NCI-H2029 treated with DMSO at 0.1 percent for 48 hours (cell line): Measurements from ENCODE around the gene P4HB.

Source experiments
- DNase-seq: peaks from one replicate; lab custom pipeline; 2025; lab: John Stamatoyannopoulos, UW

P4HB gene

DNA sequence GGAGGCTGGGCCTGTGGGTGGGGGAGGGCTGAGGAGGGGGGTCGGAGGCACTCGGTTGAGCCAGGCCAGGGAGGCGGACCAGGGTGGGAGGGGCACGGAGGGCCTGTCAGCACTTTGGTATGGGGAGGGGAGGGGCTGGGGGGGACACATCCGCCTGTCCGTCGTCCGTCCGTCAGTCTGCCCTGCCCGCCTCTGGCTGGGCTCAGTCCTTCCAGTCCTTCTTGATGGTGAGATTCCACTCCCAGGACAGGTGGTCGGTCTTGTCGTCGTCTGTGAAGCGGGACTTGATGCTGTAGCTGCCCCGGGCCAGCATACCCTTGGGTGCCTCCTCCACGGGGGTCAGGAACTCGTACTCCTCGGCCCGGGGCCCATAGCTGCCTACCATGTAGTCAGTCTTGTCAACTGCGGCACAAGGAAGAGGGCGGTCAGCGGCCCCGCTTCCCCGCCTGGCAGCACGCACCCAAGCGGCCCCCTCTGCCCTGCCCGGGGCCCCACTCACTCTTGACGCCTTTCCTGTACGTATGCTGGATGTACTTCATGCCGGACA lies 8.4 kb upstream of the P4HB start:
- DNase-seq: no peak

DNA sequence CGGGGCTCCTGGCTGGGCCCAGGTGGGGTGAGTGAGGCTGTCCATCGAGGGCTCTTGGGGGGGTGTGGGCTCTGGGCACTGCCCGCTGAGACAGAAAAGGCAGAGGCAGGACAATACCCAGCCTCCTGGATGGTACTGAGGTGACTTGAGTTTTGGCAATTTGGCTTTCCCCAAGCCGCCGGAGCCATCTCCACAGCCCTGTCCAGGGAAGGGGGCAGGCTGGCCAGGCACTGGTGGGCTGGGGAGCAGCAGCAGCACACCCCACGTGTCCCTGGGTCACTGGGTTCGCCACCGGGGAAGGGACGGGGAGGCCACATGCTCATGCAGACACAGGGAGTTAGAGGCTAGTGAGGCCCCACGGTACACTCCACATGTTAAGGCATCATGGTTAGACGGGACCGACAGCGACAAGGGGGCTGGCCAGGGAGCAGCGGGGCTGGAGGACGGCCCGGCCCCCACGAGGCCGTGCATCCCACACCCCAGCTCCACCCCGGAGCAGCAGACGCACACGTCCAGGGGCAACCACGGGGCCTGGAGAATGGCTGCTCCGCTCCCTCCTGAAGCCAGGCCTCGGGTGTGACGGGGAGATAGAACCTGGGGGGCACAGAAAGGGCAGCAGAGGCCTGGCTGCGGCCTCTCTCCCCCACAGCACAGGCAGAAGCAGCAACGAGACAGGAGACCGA lies 7.8 kb upstream of the P4HB start:
- DNase-seq: no peak

DNA sequence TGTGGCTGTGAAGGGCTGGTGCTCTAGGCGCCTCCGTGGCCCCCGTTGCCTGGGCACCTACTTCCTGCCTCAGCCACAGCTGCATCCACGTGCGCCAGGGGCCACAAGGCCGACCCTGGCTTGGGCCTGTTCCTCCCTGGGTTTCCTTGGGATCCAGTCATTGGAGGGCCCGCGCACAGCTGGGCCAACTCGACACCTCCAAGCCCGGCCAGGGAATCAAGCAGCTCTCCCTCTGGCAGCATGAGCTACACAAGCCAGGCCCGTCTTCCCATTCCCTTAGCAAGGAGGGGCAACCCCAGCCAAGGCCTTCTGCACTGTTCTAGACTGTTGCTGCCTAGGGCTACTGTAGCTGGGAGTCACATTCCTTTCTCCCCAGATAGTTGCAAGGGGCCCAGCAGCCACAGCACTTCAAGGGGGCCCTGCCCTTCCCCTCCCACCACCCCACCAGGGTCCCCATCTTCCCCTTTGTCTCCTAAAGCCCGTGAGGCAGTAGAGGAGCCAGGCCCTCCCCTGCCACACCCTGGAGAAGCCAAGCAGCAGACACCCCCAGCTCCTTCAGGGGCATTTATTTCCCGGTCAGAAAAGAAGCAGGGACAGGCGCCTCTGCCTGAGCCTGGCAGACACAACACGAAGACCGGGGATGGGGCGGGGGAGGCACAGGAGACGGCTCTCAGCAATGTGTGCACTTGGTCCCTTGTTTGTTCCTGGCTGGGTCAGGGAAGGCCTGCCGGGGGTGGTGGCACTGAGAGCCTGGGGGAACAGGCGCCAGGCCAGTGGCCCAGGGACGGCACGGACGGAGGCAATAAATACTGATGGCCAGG lies 7.0 kb upstream of the P4HB start:
- DNase-seq: no peak

DNA sequence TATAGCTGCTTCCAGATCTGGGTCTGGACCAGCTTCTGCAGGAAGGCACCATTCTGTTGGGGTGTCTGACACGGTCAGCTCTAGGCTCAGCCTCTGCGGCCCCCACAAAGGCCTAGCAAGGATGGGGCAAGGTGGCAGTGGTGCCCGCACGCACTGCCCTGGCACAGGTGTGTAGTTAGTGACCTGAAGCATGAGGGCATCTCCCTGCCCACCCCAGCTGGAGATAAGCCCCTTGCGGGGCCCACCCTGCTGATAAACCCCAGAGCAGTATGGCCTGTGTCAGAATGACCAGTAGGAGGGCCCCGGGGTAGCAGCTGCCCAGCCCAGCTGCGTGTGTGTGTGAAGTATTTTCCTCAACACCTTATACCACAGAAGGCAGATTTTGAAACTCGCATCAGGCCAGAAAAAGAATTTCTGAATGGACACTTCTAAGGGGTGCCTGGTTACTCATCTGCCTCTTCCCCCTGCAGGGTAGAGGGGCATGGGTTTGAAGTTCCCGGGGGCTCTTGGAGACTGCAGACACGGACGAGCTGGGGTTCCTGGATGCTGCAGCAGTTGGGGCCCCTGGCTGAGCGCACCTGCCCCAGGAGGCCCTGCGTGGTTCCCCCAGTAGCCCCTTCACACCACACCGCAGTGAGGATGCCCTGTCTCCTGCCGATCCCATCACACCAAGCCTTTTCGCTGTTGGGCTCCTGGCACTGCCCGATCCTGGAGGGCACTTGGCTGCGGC lies 6.3 kb upstream of the P4HB start:
- DNase-seq: no peak

DNA sequence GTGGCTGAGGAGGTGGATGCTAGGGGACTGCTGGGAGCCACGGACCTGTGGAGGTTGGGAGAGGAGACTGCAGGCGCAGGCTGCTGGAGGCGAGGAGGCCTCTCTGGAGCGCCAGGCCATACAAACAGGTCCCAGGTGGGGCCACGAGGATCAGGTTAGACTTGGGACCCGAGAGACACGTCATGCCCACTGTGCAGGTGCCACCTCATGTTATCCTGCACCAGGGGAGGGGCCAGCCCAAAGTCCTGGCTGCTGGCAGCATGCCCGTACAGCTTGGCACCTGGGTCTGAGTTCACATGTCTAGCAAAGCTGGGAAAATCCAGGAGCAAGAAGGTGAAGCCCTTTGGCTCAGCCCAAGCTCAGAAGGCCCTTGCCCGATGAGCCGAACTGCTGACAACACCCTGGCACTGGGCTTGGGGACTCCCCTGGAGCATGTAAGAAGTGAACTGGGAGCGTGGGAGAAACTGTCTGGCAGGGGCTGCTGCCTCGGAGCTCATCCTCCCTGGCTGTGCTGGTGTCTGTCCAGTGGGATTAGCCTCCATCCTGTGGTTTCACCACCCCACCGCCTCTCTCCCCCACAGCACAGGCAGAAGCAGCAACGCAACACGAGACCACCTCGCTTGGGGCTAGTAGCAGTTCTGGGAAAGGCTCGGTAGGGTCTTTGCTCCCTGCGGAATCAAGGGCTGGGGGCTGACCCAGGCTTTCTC lies 5.6 kb upstream of the P4HB start:
- peak; percentile 34 for DNase-seq

DNA sequence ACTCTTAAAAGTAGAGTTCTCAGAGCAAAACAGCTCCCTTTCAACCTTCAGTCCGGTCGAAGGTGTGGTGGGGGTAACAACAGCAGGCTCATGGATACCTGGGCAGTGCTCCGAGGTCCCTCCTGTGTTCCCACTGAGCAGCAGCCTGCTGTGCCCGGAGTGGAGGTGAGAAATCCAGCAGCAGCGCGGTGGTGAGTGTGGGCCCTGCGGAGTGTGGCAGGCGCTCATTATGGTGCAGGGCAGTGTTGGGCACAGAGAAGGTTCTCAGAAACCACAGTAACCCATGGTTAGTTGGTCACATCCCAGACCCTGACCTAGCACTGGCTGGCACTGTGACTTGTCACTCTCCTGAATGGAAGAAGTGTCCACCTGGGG lies 5.0 kb upstream of the P4HB start:
- DNase-seq: no peak

DNA sequence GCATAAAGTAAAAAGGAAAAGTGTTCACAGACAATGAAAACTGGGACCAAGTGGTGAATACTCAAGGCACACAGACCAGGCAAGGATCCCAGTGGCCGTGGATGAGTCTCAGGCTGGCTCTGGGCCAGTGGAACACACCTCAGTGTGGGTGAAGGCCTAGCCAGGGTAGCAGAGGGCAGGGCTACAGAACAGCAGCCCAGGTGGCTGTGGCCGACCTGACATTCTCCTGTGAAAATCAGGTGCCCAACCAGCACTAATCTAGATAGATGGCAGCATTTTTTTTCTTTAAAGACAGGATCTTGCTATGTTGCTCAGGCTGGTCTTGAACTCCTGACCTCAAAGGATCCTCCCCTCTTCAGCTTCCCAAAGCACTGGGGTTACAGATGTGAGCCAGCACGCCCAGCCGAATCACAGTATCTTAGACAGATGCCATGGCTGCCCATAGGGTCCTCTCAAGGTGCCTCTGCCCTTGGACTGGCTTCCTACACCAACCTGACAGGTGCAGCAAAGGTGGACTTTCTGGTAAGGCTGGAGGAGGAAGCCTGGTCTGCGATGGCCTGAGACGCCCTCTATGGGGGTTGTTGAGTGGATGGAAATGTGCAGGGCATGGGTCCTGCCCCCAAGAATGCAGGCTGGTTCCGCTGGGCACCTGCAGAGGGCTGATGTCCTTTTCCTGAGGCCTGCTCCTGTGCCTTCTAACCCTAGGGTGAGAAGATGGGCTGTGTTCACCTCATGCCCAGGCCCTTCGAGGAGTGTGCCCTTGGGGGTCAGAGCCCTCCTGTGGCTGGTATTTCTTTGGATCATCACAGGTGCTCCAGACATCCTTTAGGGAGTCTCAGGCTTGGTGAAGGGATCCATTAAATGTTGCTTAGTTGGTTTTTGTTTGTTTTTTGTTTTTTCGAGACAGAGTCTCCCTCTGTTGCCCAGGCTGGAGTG lies 3.8 kb upstream of the P4HB start:
- no peak for DNase-seq

DNA sequence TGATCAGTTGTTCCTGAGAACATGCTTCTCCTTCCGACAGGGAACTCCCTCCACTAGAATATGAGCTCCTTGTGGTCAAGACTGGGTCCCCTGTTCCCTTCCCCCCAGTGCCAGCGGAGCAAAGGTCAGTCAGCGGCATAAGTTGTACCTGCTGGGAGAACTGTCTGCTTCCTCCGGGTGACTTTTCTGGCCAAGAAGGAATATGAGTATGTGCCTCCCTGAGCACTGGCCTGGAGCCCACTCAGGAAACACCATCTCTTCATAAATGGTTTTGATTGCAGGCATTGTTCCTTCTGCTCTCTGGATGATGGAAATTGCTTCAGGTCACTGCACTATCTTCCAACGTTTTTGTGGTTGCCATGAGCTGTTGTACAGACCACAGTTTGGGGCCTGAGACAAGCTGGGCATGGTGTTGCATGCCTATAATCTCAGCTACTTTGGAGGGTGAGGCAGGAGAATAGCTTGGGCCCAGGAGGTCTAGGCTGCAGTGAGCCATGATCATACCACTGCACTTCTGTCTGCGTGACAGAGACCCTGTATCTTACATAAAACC lies 2.9 kb upstream of the P4HB start:
- no peak for DNase-seq

DNA sequence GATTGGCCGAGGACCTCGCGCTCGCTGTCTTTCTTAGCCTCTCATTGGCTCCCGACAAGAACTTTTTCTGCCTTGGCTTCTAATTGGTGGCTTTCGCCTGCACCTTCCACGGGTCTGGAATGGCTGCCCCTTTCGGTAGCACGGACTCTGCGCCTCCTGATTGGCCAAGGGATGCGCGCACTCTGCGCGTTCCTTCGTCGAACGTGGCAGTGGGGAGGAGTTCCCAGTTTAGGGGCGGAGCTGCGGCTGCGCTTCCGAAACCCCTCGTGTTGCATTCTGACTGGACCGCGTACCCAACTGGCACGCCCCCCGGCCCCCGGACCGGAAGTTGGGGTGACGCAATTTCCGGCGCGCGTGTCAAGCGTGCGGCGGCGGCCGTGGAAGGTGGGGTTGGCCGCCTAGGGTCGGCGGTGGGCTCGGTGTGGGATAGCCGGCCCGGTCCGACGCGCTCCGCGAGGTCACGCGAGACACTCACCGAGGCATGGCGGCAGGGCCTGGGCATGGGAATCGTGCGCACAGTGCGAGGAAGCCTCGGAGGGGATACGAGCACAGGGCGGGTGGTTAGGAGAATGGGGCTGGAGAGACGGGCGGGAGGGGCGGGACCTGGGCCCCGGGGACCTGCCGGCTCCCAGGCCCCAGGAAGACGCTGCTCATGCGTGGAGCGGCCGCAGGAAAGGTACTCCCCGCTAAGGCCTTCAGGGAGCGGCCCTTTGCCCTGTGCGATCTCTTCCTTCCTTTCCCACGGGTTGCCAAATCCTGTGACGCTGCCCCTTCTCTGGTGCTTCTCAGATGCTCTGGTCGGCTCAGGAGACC lies 627 bp upstream of the P4HB start:
- DNase-seq: peak; percentile 96

DNA sequence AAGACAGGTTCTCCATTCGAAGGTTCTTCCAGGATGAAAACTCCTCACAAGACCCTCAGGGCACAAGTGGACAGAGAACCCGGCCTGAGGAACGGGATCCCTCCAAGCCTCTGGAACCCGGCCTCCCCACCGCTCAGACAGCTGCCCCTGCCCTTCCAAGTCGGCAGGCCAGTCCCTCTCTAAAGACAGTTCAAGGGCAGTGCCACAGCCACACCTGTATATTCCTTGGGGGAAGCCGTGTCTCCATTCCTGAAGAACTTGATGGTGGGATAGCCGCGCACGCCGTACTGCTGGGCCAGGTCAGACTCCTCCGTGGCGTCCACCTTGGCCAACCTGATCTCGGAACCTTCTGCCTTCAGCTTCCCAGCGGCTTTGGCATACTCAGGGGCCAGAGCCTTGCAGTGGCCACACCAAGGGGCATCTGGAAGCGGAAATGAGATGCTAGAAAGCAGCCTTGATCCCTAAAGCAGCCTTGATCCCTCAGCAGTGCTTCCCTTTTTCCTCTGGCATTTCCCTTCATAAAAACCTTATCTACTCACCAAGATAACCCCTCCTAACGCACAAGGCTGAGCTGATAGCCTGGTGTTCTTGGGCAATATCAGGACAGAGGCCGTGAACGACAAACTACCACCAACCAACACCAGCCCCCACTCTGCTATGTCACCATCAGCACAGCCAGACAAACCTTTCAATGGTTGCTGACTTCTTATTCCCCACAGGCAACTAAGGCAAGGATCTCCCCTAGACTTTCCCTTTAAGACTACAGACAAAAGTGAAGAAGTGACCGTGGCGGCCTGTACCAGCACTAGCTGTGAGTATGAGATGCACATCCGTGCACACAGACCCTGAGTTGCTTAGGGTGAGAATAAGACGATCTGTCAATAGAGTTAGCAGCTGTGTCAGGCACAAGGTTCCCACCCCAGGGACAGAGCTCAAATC lies 1.1 kb downstream of the P4HB start:
- no peak for DNase-seq

DNA sequence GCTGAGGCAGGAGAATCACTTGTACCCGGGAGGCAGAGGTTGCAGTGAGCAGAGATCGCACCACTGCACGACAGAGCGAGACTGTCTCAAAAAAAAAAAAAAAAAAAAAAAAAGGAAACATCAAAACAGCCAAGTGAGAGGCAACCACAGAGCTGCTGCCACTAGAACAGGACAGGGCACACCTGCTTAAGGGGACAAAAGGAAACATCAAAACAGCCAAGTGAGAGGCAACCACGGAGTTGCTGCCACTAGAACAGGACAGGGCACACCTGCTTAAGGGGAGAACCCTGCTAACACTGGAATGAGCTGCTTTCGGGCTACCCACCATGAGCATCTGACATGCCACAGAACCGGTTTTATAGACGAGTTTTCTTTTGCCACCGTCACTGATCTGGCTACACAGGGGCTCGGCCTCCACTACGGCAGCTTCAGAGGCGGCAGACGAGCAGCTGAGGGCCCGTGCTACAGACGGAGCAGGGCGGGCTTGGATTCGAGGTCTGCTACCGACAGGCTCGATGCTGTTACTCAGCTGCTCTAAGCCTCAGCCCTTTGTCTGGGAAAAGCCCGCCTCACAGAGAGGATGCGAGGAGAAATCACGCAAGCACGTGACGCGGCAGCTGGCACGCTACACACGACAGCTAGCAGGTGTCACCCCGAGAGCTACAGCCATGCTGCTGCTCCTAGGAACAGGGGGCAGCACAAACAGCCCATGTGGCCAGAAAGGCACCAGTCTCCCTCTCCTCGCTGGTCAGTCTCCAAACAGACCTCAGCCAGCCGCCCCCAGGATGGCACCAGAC lies 2.0 kb downstream of the P4HB start:
- DNase-seq: no peak

DNA sequence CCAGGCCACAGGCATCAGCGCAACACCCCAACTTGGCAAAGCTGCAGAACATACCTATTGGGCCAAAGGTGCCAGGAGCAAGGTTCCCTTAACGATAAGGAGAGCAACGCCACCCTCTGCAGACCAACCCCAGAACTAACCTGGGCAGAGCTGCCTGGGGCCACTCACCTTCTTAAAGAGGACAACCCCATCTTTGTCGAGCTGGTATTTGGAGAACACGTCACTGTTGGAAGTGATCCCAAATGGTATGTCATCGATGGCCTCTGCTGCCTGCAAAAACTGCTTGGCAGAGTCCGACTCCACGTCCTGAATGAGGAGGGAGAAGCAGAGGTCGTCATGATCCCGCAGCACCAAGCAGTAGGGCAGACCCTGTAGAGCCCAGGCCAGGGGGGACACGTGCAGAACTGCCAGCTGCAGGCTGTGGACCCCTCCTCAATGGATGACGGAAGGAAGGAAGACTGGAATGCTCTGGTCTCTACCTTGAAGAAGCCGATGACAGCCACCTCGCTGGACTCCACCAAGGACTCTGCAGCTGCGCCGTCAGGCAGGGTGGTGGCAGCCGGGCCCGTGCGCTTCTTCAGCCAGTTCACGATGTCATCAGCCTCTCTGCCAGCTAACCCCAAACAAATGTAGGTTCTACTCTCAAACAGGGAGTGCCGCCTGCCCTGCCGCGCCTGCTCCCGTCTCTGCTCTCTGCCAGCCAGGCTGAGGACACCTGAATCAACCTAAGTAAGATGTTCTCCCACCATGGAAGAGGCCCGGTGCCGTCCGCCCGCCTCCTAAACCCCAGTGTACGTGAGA lies 5.2 kb downstream of the P4HB start:
- no peak for DNase-seq

DNA sequence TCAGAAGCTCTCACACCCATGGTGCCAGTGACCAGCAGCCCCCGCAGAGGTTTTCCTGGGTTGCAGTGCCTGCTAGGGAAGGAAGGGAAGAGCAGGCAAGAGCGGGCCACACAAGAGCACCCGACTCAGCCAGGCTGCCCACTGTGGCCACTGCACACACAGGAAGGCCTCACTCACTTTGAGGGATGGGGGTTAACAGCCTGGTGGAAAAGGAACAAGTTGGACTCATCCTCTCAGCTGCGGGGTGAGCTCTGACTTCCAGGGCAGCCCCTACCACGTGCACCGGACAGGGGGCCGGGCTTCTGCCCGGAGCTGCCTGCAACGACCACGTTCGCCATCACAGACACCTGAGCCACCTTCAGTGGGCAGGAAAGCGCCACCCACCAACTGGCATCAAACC lies 8.1 kb downstream of the P4HB start:
- DNase-seq: no peak

DNA sequence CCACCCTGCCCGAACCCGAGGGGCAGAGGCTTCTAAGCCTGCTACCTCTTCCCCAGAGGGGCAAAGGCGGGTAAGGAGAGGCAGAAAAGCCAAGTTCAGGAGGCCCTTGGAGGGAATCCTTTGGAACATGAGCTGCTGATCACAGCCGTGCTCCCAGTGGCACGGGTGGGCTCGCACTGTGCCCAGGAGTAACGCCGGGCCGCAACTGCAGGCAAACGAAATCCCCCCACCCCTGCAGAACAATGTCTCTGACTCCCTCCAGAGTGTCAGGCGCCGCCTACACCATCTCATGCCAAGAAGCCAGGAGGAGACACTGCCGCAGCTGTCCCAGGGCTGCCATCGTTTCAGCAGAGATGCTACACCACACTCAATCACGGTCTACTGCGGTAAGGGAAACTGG lies 8.9 kb downstream of the P4HB start:
- DNase-seq: no peak

DNA sequence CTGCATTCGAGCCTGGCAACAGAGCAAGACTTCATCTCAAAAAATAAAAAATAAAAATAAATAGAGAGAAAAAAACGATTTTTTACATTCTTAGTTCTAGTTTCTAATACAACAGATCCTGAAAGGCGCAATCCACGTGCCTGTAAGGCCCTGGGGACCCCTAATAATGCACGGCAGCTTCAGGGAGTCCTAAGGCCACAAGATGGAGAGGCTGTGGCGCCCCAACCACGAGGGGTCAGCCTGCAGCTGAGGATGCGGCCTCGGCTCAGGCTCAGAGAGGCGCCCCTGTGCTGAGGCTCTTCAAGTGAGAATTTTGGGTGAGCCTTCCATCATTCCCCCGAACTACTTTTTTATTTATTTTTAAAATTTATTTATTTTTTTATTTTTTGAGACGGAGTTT lies 10.9 kb downstream of the P4HB start:
- no peak for DNase-seq

DNA sequence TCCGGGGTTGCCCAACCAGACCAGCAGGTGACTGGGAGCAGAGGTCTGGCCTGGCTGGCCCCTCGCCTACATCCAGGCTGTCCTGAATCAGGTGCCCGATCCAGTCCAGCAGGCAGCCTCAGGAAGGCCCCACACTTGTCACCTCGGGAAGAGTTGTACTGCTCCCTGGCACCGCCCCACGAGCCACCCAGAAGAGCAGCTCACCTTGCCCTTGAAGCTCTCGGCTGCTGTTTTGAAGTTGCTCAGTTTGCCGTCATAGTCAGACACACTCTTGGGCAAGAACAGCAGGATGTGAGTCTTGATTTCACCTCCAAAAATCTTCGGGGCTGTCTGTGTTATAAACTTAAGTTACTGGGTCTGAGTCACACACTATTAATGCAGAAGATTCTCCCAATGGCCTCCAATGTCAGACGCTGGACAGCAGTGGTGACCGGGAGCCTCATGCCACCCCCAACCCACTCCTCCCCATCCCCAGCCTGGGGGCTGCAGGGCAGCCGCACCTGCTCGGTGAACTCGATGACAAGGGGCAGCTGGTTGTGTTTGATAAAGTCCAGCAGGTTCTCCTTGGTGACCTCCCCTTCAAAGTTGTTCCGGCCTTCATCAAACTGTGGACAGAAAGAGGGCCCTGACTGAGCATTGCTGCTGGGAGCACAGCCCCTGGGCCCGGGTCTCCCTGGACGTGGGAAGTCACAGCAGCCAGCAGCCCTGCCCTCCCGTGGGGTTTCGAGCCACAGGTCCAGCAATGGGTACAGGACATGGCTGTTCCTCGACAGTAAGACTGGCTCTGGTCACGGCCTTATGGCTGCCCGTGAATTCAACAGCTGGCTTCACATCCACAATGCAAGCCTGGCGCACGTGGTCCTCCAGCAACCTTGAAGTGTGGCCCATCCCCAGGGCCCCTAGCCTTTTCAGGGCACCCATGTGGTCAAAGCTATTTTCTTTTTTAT lies 13.3 kb downstream of the P4HB start:
- no peak for DNase-seq
